K562 (cell line): ENCODE data around the gene TNPO3. TPM values are rescaled to one million over a fixed set of nuclear protein-coding genes. Genes with fewer than 3 reads are reported as not detected.

Experiments used
- ARNT ChIP-seq, 2 experiments: fragments of 450-650 bp; IDR thresholded peaks; 2 replicates each; pipeline ENCODE4 v1.6.1; 2016; ENCODE audit warnings: mild to moderate bottlenecking in 1 of 2
- CTBP1 ChIP-seq: fragments of 450-650 bp; IDR thresholded peaks from 2 replicates; pipeline ENCODE4 v1.6.1; 2016; ENCODE audit warnings: borderline replicate concordance
- ELF4 ChIP-seq: fragments of 450-650 bp; formaldehyde crosslinking; IDR thresholded peaks from 2 replicates; pipeline ENCODE4 v1.4.0; 2022; ENCODE audit warnings: missing genetic modification characterization
- FIP1L1 ChIP-seq: fragments of 200-400 bp; formaldehyde crosslinking; IDR thresholded peaks from 2 replicates; pipeline ENCODE4 v1.6.1; 2018; ENCODE audit warnings: mild to moderate bottlenecking, low read depth, low read length; ENCODE audit not compliant: poor library complexity, severe bottlenecking
- GABPB1 ChIP-seq: sonication (generic); formaldehyde crosslinking; IDR thresholded peaks from 2 replicates; pipeline ENCODE4 v1.8.0; 2022; ENCODE audit warnings: mild to moderate bottlenecking, missing genetic modification reagents
- KLF1 ChIP-seq: fragments of 450-650 bp; IDR thresholded peaks from 2 replicates; pipeline ENCODE4 v1.6.1; 2016; ENCODE audit warnings: missing genetic modification characterization, missing compliant biosample characterization
- NFE2 ChIP-seq: IDR thresholded peaks from 2 replicates; pipeline ENCODE4 v1.6.1; 2014; ENCODE audit warnings: antibody characterized with exemption, low read depth
- NFE2L1 ChIP-seq: fragments of 450-650 bp; IDR thresholded peaks from 2 replicates; pipeline ENCODE4 v1.6.1; 2016; ENCODE audit warnings: missing genetic modification characterization, low read depth, mild to moderate bottlenecking, missing compliant biosample characterization, moderate library complexity, borderline replicate concordance
- SAFB2 ChIP-seq: fragments of 200-400 bp; formaldehyde crosslinking; IDR thresholded peaks from 2 replicates; pipeline ENCODE4 v1.6.1; 2018; ENCODE audit warnings: borderline replicate concordance, low read length, low read depth, moderate library complexity; ENCODE audit not compliant: severe bottlenecking
- SIN3B ChIP-seq: fragments of 450-650 bp; IDR thresholded peaks from 2 replicates; pipeline ENCODE4 v1.6.1; 2017; ENCODE audit warnings: low read depth, mild to moderate bottlenecking, moderate library complexity
- SNRNP70 ChIP-seq: fragments of 200-400 bp; formaldehyde crosslinking; optimal IDR thresholded peaks from 2 replicates; pipeline ENCODE3; 2017; ENCODE audit warnings: low read depth, low read length
- TEAD2 ChIP-seq: fragments of 450-650 bp; IDR thresholded peaks from 2 replicates; pipeline ENCODE4 v1.6.1; 2016; ENCODE audit warnings: missing genetic modification characterization, control low read depth, missing compliant biosample characterization
- TRIM24 ChIP-seq, 2 experiments: fragments of 450-650 bp; IDR thresholded peaks; 2 replicates each; pipeline ENCODE4 v1.6.1; 2016
- ZBTB17 ChIP-seq: fragments of 450-650 bp; formaldehyde crosslinking; IDR thresholded peaks from 2 replicates; pipeline ENCODE4 v1.4.0; 2020; ENCODE audit warnings: mild to moderate bottlenecking
- ZNF140 ChIP-seq: fragments of 250-450 bp; sonication (Bioruptor Pico); IDR thresholded peaks from 2 replicates; pipeline ENCODE4 v1.8.0; 2021; ENCODE audit warnings: moderate library complexity, mild to moderate bottlenecking, inconsistent platforms
- ZSCAN29 ChIP-seq: fragments of 450-650 bp; IDR thresholded peaks from 2 replicates; pipeline ENCODE4 v1.6.1; 2017
- polyA plus RNA-seq, 8 experiments: library from polyadenylated mRNA; depleted of rRNA in 4 of 8; stranded (reverse) in 5 of 8; unstranded in 3 of 8; fragments of >200 nt; fragmentation: Nextera tagmentation in 2 of 8; fragmentation: Illumina TruSeq in 1 of 8; extraction: Ambion mirVana in 2 of 8; extraction: Trizol in 1 of 8; gene quantifications; 2 replicates each; pipeline versions ENCODE4 v1.2.1 to v1.2.3, GENCODE V29; 2011 to 2014; ENCODE audit warnings: inconsistent platforms in 1 of 8, missing spikeins in 1 of 8
- total RNA-seq, 7 experiments: library from RNA; depleted of rRNA in 6 of 7; stranded (reverse); fragments of >200 nt in 6 of 7; fragmentation: Illumina TruSeq in 2 of 7; extraction: Trizol in 2 of 7; gene quantifications; 2 replicates each; pipeline versions ENCODE4 v1.2.1 to v1.2.3, GENCODE V29; 2011 to 2021; ENCODE audit warnings: low replicate concordance in 1 of 7
- TF ChIP-seq, protein P1 (sequence below): fragments of 450-650 bp; formaldehyde crosslinking; conservative IDR thresholded peaks from 2 replicates; pipeline ENCODE4 v1.4.0; 2022; ENCODE audit warnings: mild to moderate bottlenecking, missing genetic modification characterization
- TF ChIP-seq, protein P2 (sequence below): fragments of 250-450 bp; sonication (Bioruptor Pico); IDR thresholded peaks from 2 replicates; pipeline ENCODE4 v1.4.0; 2020
- TF ChIP-seq, protein P3 (sequence below): fragments of 450-650 bp; IDR thresholded peaks from 2 replicates; pipeline ENCODE4 v1.6.1; 2017; ENCODE audit warnings: mild to moderate bottlenecking, moderate library complexity
- TF ChIP-seq, protein P4 (sequence below): fragments of 450-650 bp; IDR thresholded peaks from 2 replicates; pipeline ENCODE4 v1.6.1; 2016; ENCODE audit warnings: low read depth, mild to moderate bottlenecking, moderate library complexity

The TNPO3 gene
- total and polyA plus RNA-seq, 9 of the 15 experiments (the other 6 are each of a cell fraction or from before 2014, with no cell fraction given): 35.8 to 125 (median 110) TPM

DNA sequence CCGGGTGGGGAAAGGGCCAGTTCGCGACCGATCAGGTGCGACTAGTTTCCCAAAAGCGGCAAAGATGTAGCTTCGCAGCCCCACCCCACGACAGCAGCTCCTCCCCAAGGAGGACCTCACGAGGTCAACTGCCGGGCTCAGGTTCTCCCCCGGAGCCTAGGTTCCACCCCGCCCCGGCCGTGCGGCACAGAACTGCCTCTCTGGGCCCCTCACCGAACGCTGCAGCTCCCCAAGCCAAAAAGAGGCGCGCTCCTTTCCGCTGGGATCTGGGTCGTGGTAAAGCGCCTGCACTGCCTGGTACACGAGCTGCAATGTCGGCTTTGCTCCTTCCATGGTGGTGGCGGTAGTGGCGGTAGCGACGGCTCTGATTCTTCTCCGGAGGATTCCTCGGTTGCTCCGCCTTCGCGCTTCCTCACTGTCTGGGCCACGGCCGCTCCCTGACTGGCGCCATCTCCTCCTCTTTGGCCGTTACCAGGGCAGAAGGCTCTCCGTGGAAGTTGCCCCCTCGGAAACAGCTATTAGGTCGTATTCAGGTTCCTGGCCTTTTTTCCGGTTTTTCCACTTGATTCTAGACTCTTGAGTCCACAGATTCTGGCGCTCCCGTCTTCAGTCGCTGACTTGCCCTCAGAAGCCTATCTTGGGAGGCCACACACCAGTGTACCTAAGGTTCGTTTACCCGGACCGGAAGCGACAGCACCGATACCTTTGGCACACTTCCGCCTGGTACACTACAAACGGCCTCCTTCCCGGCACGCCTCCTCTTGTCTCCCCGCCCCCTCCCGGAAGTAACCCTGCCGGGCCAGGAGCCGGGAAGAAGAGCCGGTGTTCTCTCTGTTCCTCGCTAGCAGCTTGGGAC, at the start of gene TNPO3 (continued):
- TF ChIP-seq, protein P1, sequence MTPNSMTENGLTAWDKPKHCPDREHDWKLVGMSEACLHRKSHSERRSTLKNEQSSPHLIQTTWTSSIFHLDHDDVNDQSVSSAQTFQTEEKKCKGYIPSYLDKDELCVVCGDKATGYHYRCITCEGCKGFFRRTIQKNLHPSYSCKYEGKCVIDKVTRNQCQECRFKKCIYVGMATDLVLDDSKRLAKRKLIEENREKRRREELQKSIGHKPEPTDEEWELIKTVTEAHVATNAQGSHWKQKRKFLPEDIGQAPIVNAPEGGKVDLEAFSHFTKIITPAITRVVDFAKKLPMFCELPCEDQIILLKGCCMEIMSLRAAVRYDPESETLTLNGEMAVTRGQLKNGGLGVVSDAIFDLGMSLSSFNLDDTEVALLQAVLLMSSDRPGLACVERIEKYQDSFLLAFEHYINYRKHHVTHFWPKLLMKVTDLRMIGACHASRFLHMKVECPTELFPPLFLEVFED (CRISPR knock-in tag): peak; percentile 93; the same call in 1 of the 2 replicates
- TF ChIP-seq, protein P2, sequence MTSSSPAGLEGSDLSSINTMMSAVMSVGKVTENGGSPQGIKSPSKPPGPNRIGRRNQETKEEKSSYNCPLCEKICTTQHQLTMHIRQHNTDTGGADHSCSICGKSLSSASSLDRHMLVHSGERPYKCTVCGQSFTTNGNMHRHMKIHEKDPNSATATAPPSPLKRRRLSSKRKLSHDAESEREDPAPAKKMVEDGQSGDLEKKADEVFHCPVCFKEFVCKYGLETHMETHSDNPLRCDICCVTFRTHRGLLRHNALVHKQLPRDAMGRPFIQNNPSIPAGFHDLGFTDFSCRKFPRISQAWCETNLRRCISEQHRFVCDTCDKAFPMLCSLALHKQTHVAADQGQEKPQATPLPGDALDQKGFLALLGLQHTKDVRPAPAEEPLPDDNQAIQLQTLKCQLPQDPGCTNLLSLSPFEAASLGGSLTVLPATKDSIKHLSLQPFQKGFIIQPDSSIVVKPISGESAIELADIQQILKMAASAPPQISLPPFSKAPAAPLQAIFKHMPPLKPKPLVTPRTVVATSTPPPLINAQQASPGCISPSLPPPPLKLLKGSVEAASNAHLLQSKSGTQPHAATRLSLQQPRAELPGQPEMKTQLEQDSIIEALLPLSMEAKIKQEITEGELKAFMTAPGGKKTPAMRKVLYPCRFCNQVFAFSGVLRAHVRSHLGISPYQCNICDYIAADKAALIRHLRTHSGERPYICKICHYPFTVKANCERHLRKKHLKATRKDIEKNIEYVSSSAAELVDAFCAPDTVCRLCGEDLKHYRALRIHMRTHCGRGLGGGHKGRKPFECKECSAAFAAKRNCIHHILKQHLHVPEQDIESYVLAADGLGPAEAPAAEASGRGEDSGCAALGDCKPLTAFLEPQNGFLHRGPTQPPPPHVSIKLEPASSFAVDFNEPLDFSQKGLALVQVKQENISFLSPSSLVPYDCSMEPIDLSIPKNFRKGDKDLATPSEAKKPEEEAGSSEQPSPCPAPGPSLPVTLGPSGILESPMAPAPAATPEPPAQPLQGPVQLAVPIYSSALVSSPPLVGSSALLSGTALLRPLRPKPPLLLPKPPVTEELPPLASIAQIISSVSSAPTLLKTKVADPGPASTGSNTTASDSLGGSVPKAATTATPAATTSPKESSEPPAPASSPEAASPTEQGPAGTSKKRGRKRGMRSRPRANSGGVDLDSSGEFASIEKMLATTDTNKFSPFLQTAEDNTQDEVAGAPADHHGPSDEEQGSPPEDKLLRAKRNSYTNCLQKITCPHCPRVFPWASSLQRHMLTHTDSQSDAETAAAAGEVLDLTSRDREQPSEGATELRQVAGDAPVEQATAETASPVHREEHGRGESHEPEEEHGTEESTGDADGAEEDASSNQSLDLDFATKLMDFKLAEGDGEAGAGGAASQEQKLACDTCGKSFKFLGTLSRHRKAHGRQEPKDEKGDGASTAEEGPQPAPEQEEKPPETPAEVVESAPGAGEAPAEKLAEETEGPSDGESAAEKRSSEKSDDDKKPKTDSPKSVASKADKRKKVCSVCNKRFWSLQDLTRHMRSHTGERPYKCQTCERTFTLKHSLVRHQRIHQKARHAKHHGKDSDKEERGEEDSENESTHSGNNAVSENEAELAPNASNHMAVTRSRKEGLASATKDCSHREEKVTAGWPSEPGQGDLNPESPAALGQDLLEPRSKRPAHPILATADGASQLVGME: peak; percentile 96
- TF ChIP-seq SAFB2 (no peak), GABPB1 (peak; percentile 100), CTBP1 (peak; percentile 97), FIP1L1 (peak; percentile 80), SIN3B (peak; percentile 95), SNRNP70 (no peak), KLF1 (tag) (peak; percentile 98), ZSCAN29 (peak; percentile 82), TEAD2 (peak; percentile 37; the same call in 1 of the 2 replicates), ZNF140 (CRISPR knock-in tag) (no peak), ZBTB17 (CRISPR knock-in tag) (peak; percentile 84), ELF4 (CRISPR knock-in tag) (peak; percentile 91), NFE2L1 (tag) (no peak), TRIM24 (IDR thresholded peaks at IDR 0.05) (peak; percentile 70 to 100), NFE2 (0 out of 2 replicates have a peak, but pooled peaks have one; percentile 6), ARNT (IDR thresholded peaks at IDR 0.05) (peak; percentile 98 to 99)
- TF ChIP-seq, protein P3, sequence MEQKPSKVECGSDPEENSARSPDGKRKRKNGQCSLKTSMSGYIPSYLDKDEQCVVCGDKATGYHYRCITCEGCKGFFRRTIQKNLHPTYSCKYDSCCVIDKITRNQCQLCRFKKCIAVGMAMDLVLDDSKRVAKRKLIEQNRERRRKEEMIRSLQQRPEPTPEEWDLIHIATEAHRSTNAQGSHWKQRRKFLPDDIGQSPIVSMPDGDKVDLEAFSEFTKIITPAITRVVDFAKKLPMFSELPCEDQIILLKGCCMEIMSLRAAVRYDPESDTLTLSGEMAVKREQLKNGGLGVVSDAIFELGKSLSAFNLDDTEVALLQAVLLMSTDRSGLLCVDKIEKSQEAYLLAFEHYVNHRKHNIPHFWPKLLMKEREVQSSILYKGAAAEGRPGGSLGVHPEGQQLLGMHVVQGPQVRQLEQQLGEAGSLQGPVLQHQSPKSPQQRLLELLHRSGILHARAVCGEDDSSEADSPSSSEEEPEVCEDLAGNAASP: no peak
- TF ChIP-seq, protein P4, sequence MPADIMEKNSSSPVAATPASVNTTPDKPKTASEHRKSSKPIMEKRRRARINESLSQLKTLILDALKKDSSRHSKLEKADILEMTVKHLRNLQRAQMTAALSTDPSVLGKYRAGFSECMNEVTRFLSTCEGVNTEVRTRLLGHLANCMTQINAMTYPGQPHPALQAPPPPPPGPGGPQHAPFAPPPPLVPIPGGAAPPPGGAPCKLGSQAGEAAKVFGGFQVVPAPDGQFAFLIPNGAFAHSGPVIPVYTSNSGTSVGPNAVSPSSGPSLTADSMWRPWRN: peak; percentile 68
